ENCODE measurements around the gene FOXB2.

GRCh38 chr9:77021291-77021894 is 1.9 kb downstream of the FOXB2 start:
- TF ChIP-seq GATA2 (IDR thresholded peaks at IDR 0.05; ENCODE audit: low read depth, low read length) (no peak), GATA3 (IDR thresholded peaks at IDR 0.05; ENCODE audit: low read depth, low read length) (no peak)

All from SH-SY5Y (cell line).